ENCODE data around the gene TRABD2A. TPM values are rescaled to one million over a fixed set of nuclear protein-coding genes. Genes with fewer than 3 reads are reported as not detected.

TRABD2A gene
- total RNA-seq, 2 experiments from 2014 or later: 35.9 to 38.3 TPM

- DNase-seq: no peak
- H3K27ac Mint-ChIP-seq: no peak overlapping the region
- ChIA-PET CTCF (interaction anchor here (0.6 to 3.7 kb wide), 3 partner anchors 20 to 116 kb away, joined by 4 to 22 read pairs (median 18); partner anchors contain the start of gene TRABD2A), POLR2A (interaction anchor here (1.3 to 12.6 kb wide), 2 partner anchors 18 to 24 kb away, joined by 5 to 467 read pairs; partner anchors contain the start of gene TRABD2A)
- H3K9me3 Mint-ChIP-seq: peaks cover 2% of the 10 kb centered on the region
- no peaks in the 10 kb centered on the region for H3K27me3 Mint-ChIP-seq
- H3K4me1 Mint-ChIP-seq: peaks cover 63% of the 10 kb centered on the region
- peaks cover 23% of the 10 kb centered on the region for H3K36me3 Mint-ChIP-seq (ENCODE audit: low read depth)
- H3K4me3 Mint-ChIP-seq: no peak overlapping the region
These were observed 20.8 kb upstream of the TRABD2A start for GRCh38 chr2:84901593-84902120.

GRCh38 chr2:84900971-84901370 lies 20.1 kb upstream of the TRABD2A start:
- Mint-ChIP-seq H3K27ac (no peak overlapping the region), H3K9me3 (peaks cover 2% of the 10 kb centered on the region), H3K36me3 (ENCODE audit: low read depth) (peaks cover 18% of the 10 kb centered on the region), H3K27me3 (no peaks in the 10 kb centered on the region), H3K4me1 (peaks cover 70% of the 10 kb centered on the region), H3K4me3 (no peak overlapping the region)
- no peak for DNase-seq
- CTCF ChIA-PET: interaction anchor here (0.6 to 3.7 kb wide), 2 partner anchors 25 to 117 kb away, joined by 4 to 18 read pairs; no protein-coding TSS in a partner anchor
- POLR2A ChIA-PET: interaction anchor here (0.7 to 12.6 kb wide), 2 partner anchors 17 to 37 kb away, joined by 3 to 467 read pairs; partner anchors contain the start of gene TRABD2A

GRCh38 chr2:84899304-84900204 lies 18.7 kb upstream of the TRABD2A start:
- H3K4me1 Mint-ChIP-seq: peaks cover 77% of the 10 kb centered on the region
- POLR2A ChIA-PET: interaction anchor here (1.2 to 12.6 kb wide), 4 partner anchors 6 to 117 kb away, joined by 3 to 467 read pairs (median 78); partner anchors contain the start of genes TMSB10 and TRABD2A
- H3K36me3 Mint-ChIP-seq (ENCODE audit: low read depth): peaks cover 18% of the 10 kb centered on the region
- H3K9me3 Mint-ChIP-seq: peaks cover 2% of the 10 kb centered on the region
- DNase-seq: no peak
- CTCF ChIA-PET: interaction anchor here (0.6 to 3.7 kb wide), 3 partner anchors 26 to 33 kb away, joined by 3 to 23 read pairs (median 18); no protein-coding TSS in a partner anchor
- no peaks in the 10 kb centered on the region for H3K27me3 Mint-ChIP-seq
- no peak overlapping the region for H3K4me3 Mint-ChIP-seq
- H3K27ac Mint-ChIP-seq: peak overlapping the region; percentile 48

- H3K4me3 Mint-ChIP-seq: peak overlapping the region; percentile 10
- peak overlapping the region; percentile 96 for H3K27ac Mint-ChIP-seq
- POLR2A ChIA-PET: interaction anchor here (0.9 to 12.6 kb wide), 9 partner anchors 8 to 439 kb away, joined by 3 to 467 read pairs (median 6); partner anchors contain the start of genes SUCLG1, TMSB10 and TRABD2A
- H3K27me3 Mint-ChIP-seq: no peaks in the 10 kb centered on the region
- H3K4me1 Mint-ChIP-seq: peaks cover 72% of the 10 kb centered on the region
- no peak for DNase-seq
- H3K9me3 Mint-ChIP-seq: no peaks in the 10 kb centered on the region
- H3K36me3 Mint-ChIP-seq (ENCODE audit: low read depth): peaks cover 13% of the 10 kb centered on the region
- CTCF ChIA-PET: interaction anchor here (1.0 to 2.3 kb wide), 6 partner anchors 8 to 28 kb away, joined by 3 to 23 read pairs (median 5); partner anchors contain the start of gene TRABD2A
These were observed 16.9 kb upstream of the TRABD2A start for GRCh38 chr2:84897773-84898172.

- H3K9me3 Mint-ChIP-seq: no peaks in the 10 kb centered on the region
- no peak overlapping the region for H3K4me3 Mint-ChIP-seq
- ChIA-PET CTCF (no interaction called here), POLR2A (interaction anchor here (0.7 to 12.6 kb wide), 3 partner anchors 9 to 29 kb away, joined by 3 to 467 read pairs (median 144); partner anchors contain the start of genes TMSB10 and TRABD2A)
- no peaks in the 10 kb centered on the region for H3K27me3 Mint-ChIP-seq
- H3K4me1 Mint-ChIP-seq: peaks cover 63% of the 10 kb centered on the region
- H3K36me3 Mint-ChIP-seq (ENCODE audit: low read depth): peaks cover 9% of the 10 kb centered on the region
- no peak for DNase-seq
- peak overlapping the region; percentile 4 for H3K27ac Mint-ChIP-seq
These were observed 15.7 kb upstream of the TRABD2A start for GRCh38 chr2:84896567-84896966.

GRCh38 chr2:84894758-84895520 lies 14.1 kb upstream of the TRABD2A start:
- POLR2A ChIA-PET: interaction anchor here (1.4 to 6.9 kb wide), 7 partner anchors 11 to 76 kb away, joined by 3 to 144 read pairs (median 9); partner anchors contain the start of genes TMSB10 and TRABD2A
- Mint-ChIP-seq H3K4me3 (peak overlapping the region; percentile 35), H3K4me1 (peaks cover 62% of the 10 kb centered on the region), H3K36me3 (ENCODE audit: low read depth) (peaks cover 9% of the 10 kb centered on the region), H3K27ac (peak overlapping the region; percentile 59), H3K9me3 (no peaks in the 10 kb centered on the region), H3K27me3 (no peaks in the 10 kb centered on the region)
- CTCF ChIA-PET: interaction anchor here (1.9 to 2.6 kb wide), 2 partner anchors 13 to 31 kb away, joined by 9 to 14 read pairs; no protein-coding TSS in a partner anchor
- no peak for DNase-seq

- ChIA-PET POLR2A (interaction anchor here (1.2 to 6.9 kb wide), 8 partner anchors 12 to 76 kb away, joined by 3 to 144 read pairs (median 8); partner anchors contain the start of genes TMSB10 and TRABD2A), CTCF (interaction anchor here (1.9 to 2.6 kb wide), 2 partner anchors 12 to 32 kb away, joined by 9 to 14 read pairs; no protein-coding TSS in a partner anchor)
- Mint-ChIP-seq H3K27me3 (no peaks in the 10 kb centered on the region), H3K36me3 (ENCODE audit: low read depth) (peaks cover 9% of the 10 kb centered on the region), H3K27ac (peak overlapping the region; percentile 59), H3K4me3 (no peak overlapping the region), H3K9me3 (no peaks in the 10 kb centered on the region), H3K4me1 (peaks cover 63% of the 10 kb centered on the region)
- no peak for DNase-seq
These were observed 13.3 kb upstream of the TRABD2A start for GRCh38 chr2:84894131-84894586.

- H3K9me3 Mint-ChIP-seq: no peaks in the 10 kb centered on the region
- no peak overlapping the region for H3K27ac Mint-ChIP-seq
- no peak overlapping the region for H3K4me3 Mint-ChIP-seq
- peaks cover 3% of the 10 kb centered on the region for H3K36me3 Mint-ChIP-seq (ENCODE audit: low read depth)
- H3K4me1 Mint-ChIP-seq: peaks cover 63% of the 10 kb centered on the region
- CTCF ChIA-PET: interaction anchor here (1.1 kb wide), 1 partner anchor 9 kb away, joined by 3 read pairs; no protein-coding TSS in a partner anchor
- no peaks in the 10 kb centered on the region for H3K27me3 Mint-ChIP-seq
- POLR2A ChIA-PET: interaction anchor here (1.1 to 17.0 kb wide), 3 partner anchors 9 to 35 kb away, joined by 3 to 467 read pairs (median 33); partner anchors contain the start of gene TMSB10
- no peak for DNase-seq
These were observed 10.6 kb upstream of the TRABD2A start for GRCh38 chr2:84891355-84892010.

- Mint-ChIP-seq H3K36me3 (ENCODE audit: low read depth) (no peaks in the 10 kb centered on the region), H3K4me3 (peak overlapping the region; percentile 74), H3K4me1 (peaks cover 48% of the 10 kb centered on the region), H3K27ac (peak overlapping the region; percentile 94), H3K9me3 (no peaks in the 10 kb centered on the region), H3K27me3 (no peaks in the 10 kb centered on the region)
- CTCF ChIA-PET: interaction anchor here (0.6 to 6.6 kb wide), 11 partner anchors 9 to 411 kb away, joined by 3 to 60 read pairs (median 4); partner anchors contain the start of genes DNAH6 and TRABD2A
- DNase-seq: no peak
- POLR2A ChIA-PET: interaction anchor here (0.6 to 17.0 kb wide), 11 partner anchors 9 to 430 kb away, joined by 3 to 467 read pairs (median 8); partner anchors contain the start of genes KCMF1, SUCLG1, TMSB10 and TRABD2A
These were observed 8.4 kb upstream of the TRABD2A start for GRCh38 chr2:84889332-84889731.

GRCh38 chr2:84888401-84889276 lies 7.8 kb upstream of the TRABD2A start:
- no peaks in the 10 kb centered on the region for H3K36me3 Mint-ChIP-seq (ENCODE audit: low read depth)
- H3K27me3 Mint-ChIP-seq: no peaks in the 10 kb centered on the region
- POLR2A ChIA-PET: interaction anchor here (0.7 to 17.0 kb wide), 10 partner anchors 9 to 236 kb away, joined by 3 to 467 read pairs (median 8); partner anchors contain the start of genes KCMF1, TMSB10 and TRABD2A
- no peaks in the 10 kb centered on the region for H3K9me3 Mint-ChIP-seq
- H3K4me3 Mint-ChIP-seq: peak overlapping the region; percentile 74
- DNase-seq: peak; percentile 59
- CTCF ChIA-PET: interaction anchor here (0.6 to 6.6 kb wide), 10 partner anchors 8 to 412 kb away, joined by 3 to 60 read pairs (median 4); partner anchors contain the start of genes DNAH6 and TRABD2A
- peak overlapping the region; percentile 94 for H3K27ac Mint-ChIP-seq
- peaks cover 42% of the 10 kb centered on the region for H3K4me1 Mint-ChIP-seq
